Smooth muscle cell of the brain vasculature (primary cell): Measurements from ENCODE around the gene VSIG10.
A peak's percentile ranks its signal among the peaks of the same experiment; 100 is the strongest.

Experiments
- DNase-seq: peaks from one replicate; pipeline ENCODE4 v3.0.0-alpha.2; 2012; ENCODE audit warnings: low read depth, low spot score

VSIG10 gene

DNA sequence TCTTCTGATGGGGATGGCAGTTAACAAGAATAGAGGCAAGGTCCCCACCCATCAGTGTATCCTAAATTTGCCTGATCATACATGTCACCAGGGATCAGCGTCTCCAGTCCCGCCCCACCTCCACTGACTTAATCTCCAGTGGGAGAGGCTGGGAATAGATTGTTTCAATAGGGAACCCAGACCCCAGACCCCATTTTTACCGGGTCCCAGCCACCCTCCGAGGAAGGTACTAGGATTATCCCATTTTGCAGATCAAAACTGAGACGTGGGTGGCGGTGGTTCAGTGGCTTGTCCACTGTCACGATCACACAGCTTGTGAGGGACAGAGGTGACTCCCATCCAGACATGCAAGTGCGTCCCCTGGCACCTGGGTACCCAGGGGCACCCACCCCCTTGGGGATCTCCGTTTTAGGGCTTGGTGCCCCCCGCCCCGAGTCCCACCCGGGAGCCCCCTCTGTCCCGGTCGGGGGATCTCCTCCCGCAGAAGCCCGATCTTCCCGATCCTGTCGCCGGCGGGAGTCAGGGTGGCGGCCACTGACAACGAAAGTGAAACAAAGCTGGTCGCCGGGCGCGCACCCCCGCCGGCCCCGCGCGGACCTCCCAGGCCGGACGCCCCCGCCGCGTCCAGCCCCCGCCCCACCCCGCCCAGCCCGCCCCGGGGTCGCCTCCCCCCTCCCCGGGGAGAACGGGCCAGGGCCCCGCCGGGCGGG lies 43.4 kb downstream of the VSIG10 start:
- DNase-seq: no peak

DNA sequence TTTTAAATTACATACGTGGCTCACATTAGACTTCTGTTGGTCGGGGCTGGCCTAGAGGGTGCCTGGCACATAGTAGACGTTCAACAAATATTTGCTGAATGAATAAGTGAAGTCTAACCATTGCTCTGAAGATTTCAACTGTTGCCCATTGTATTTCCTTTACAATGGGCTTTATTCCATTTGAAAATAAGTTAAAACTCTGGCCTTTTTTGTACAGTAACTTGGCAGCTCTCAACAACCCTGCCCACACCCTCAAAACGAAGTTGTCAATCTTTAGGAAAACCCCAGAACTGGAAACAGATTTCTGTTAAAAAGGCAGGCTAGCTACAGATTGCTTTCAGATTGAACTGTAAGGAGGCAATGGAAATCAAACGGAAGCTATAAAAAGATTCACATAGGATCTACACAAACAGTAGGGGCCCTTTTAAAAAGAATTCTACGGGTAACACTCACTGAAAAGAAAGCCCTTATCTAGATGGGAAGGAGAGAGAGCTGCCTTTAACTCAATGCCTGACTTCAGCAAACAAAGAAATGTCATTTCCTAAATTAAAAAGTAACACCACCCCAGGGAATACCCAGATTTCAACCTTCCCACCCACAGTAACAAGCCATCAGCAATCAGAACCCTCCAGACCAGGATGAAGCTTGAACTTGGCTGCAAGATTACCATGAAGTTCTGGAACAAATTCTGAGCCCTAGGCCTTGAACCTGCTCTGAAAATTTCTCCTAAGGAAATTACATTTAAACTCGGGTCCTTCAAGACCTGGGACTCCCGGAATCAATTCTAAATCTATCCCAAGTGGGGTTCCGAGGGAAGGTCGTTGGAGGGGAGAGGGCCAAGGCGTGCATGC lies 44.2 kb downstream of the VSIG10 start:
- DNase-seq: no peak

DNA sequence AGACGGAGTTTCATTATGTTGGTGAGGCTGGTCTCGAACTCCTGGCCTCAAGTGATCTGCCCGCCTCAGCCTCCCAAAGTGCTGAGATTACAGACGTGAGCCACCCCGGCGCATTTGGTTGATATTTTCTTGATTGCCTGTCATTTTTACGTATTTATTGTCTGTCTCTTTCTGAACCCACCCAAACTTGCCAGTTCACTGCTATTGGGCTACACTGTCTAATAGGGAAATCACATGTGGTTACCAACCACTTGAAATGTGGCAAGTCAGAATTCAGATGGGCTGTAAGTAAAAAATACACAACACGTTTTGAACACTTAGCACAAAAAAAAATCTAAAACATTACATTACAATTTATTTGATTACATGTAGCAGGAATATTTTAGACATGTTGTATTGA lies 44.9 kb downstream of the VSIG10 start:
- DNase-seq: no peak

DNA sequence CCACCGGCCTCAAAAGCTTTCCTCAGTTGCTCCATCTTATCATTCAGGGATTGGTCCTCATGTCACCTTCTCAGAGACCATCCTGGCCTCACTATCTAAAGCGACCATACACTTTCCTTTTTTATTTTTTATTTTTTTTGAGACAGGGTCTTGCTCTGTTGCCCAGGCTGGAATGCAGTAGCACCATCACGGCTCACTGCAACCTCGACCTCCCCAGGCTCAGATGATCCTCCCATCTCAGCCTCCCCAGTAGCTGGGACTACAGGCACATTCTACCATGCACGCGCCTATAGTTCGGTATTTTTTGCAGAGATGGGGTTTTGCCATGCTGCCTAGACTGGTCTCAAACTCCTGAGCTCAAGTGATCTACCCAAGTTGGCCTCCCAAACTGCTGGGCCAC lies 45.6 kb downstream of the VSIG10 start:
- no peak for DNase-seq

DNA sequence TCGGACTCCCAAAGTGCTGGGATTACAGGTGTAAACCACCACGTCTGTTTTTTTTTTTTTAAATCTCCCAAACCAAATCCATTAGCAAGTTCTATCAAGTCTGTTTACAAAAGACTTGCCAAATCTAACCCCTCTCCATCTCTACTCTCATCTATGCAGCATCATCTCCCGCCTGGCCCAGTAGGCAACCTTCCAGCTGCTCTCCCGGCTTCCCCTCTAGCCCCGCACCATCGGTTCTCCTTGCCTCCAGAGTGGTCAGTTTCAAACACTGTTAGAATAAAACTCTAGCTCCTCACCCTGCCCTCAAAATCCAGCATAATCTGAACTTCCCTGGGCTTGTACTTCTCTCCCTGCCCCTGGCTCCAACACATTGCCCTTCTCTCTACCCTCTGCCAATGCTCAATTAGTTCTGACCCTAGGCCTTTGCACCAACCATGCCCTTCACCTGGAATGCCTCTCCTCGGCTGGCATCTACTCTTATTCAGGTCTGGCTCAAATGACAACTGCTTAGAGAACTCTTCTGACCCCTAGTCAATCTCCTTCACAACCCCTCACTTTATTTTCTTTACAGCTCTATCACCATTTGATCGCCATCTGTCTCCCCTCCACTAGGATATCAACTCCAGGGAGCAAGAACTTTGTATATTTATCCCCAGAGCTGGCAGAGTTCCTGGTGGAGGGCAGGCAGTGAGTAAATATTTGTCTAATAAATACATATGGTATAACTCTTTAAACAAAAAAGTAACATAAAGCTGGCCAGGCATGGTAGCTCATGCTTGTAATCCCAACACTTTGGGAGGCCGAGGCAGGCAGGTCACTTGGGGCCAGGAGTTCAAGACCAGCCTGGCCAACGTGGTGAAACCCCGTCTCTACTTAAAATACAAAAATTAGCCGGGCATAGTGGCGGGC lies 47.7 kb downstream of the VSIG10 start:
- no peak for DNase-seq

DNA sequence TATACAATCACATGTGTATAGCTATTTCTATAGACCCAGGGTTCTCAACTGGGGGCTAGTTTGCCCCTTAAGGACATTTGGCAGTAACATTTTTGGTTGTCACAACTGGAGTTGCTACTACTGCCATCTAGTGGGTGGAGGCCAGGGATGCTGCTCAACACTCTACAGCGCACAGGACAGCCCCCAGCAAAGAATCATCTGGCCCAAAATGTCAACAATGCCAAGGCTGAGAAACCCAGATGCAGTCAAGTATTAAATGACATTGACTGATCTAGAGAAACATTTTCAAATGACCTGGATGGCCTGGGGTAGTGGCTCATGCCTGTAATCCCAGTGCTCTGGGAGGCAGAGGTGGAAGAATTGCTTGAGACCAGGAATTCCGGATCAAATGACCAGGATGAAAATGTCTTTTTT lies 48.7 kb downstream of the VSIG10 start:
- DNase-seq: no peak

DNA sequence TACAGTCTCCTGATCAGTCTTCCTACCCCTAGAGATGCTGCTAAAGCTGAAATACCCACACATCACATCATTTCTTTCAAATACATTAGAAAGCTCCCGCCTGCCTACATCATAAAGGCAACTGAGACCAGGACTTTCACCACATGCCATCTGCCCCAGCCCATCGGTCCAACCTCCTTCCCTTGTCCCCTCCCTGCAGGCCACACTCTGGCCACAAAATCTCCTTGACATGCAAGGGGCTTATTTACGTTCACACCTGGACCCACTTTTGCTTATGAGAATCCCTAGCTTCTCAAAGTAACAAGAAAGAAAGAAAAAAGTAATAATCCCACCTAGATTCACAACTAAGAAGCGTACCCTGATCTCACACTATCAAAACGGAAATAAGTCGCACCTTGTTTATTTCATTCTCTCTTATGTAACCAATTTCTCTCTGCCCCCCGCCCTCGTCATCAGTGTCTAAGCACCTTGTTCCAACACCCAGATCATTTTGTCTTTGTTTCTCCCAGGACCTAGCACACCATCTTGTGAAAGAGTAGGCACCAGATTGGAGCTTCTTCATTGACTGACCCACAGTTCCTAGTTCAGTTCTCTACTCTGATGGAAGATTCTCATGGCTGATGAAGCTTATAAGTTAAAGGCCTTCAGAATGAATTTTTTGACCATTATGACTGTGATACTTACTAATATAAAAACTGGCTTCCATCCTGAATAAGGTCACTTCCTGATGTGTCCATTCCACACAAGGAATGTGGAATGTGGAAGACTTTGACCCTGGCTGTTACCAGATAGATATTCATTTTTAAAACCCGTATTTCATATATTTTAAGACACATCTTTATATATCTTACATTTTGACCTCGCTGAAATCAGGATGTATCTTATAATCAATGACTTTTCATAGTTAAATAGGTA lies 50.5 kb downstream of the VSIG10 start:
- DNase-seq: no peak

DNA sequence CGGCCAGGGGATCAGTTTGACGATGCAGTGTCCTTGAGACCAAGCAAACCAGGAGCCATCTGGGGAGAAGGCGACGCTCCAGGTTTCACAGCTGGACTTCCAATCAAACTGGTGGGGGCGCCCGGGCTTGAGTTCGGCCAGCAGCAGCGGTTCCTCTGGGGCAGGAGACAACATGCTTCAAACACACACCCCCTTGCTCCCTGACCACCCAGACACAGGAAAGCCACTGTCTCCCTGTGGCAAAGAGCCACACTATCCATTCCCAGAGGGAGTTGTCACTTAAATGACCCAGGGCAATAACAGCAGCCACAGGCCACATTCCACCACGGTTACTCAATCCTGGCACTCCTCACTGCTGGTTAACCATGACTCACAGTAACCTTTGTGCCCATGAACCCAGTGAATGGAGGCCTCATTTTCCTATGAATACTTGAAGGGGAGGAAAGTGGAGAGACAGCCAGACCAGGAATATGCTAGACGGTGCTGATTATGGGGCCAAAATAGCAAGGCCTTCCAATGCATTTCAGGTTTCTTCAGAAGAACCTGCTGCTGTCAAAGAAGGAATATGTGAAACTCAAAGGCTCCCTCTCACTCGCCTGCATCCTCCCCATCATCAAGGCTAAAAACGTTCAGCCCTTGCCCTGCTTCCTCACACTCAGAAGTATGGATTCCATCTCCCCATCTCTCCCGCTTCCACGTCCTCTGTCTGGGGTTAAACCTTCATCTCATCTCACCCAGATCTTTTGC lies 51.3 kb downstream of the VSIG10 start:
- peak; percentile 46 for DNase-seq

DNA sequence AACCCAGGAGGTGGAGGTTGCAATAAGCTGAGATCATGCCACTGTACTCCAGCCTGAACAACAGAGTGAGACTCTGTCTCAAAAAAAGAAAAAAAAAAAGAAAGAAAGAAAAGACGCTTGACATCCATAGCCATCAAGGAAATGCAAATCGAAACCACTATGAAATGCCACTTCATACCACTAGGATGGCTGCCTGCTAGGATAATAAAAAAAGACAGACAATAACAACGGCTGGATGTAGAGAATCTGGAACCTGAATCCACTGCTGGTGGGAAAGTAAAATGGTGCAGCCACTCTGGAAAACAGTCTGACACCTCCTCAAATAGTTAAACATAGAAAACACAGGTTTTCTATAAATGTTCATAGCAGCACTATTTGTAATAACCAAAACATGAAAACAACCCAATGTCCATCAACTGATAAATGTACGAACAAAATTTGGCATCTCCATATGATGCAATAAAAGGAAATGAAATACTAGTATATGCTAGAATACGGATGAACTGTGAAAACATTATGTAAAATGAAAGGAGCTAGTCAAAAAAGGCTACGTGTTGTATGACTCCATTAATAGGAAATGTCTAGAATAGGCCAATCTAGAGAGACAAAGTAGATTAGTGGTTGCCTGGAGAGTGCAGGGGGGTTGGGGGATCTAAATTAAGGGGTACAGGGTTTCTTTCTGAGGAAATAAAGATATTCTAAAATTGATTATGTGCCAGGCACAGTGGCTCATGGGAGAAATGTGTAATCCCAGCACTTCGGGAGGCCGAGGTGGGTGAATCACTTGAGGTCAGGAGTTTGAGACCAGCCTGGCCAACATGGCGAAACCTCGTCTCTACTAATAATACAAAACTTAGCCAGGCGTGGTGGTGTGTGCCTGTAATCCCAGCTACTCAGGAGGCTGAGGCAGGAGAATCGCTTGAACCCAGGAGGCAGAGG lies 52.6 kb downstream of the VSIG10 start:
- no peak for DNase-seq

DNA sequence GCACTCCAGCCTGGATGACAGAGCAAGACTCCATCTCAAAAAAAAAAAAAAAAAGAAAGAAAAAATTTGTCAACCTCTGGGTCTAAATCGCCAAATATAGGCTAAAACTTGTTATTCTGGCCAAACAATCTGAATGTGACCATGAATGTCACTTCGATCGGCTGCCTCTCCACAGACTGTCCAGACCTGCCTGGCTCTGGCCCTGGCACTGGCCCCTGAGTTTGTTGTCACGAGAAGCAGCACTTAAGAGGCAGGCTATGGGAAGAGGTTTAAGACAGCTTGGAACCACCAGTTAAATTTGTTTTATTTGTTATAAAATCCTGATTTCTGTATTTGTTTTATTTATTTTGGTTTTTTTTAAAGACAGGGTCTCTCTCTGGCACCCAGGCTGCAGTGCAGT lies 57.4 kb downstream of the VSIG10 start:
- no peak for DNase-seq

DNA sequence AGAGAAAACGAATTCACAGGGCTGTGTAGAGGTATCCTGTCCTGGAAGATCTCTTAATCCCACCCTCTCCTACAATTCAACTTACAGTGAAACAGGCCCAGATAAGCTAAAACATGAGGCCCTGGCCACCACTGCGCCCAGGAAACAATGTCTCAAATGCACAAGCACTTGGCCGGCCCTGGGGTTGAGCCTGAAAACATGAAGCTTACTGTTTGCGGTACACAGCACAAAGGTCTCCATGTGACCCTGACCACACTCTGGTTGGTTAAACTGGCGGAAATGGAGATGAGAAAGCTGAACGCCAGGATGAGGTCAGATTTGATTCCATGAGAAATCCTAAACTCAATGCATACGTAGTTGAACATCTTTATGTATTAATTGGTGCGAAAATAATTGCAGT lies 59.2 kb downstream of the VSIG10 start:
- DNase-seq: no peak

DNA sequence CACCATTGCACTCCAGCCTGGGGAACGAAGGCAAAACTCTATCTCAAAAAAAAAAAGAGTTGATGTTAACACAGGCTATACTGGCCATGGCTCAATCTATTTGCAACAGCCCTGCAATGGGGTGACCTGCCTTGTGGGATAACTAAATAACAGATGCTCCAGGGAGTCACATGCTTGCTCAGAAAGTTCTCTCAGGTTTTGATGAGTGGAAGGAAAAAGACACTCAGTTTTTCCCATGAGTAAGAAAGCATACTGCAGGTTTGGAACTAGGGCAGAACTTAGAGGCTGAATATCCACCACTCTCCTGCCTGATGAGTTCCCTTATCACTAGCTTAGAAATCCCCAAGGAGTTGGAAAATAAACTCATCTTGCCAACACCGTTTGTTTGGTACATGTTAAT lies 59.7 kb downstream of the VSIG10 start:
- no peak for DNase-seq

DNA sequence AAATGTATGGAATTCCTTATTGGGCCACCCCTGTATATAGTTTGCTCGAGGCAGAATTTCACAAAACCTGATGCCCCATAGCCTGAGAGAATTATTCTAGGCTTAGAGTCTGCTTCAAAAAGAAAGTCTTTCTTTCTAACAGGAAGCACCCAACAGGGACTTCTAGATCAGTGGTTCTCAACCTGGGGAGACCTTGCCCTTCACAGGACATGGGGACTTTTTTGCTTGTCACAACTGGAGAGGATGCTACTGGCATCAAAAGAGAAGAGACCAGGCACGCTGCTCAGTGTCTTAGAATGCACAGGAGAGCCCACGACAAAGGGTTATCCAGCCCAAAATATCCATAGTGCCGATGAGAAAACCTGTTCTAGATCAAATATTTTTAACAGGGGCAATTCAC lies 61.7 kb downstream of the VSIG10 start:
- DNase-seq: no peak

DNA sequence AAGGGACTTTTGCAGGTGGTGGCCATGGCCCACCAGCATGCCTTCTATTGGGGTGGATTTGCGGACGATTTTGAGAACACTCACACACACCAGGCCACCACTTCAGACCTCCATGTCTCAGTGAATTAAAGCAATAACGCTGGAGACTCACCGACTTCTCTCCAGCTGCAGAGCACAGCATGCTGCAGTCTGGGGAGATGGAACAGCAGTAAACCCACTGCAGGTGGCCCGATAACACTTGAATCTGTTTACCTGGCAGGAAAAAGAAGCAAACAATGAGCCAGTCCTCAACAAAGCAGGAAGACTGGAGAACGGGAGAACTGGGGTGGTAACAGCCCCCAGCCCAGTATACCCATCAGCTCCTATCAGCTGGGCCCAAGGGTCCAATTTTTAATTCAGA lies 65.7 kb downstream of the VSIG10 start:
- no peak for DNase-seq

DNA sequence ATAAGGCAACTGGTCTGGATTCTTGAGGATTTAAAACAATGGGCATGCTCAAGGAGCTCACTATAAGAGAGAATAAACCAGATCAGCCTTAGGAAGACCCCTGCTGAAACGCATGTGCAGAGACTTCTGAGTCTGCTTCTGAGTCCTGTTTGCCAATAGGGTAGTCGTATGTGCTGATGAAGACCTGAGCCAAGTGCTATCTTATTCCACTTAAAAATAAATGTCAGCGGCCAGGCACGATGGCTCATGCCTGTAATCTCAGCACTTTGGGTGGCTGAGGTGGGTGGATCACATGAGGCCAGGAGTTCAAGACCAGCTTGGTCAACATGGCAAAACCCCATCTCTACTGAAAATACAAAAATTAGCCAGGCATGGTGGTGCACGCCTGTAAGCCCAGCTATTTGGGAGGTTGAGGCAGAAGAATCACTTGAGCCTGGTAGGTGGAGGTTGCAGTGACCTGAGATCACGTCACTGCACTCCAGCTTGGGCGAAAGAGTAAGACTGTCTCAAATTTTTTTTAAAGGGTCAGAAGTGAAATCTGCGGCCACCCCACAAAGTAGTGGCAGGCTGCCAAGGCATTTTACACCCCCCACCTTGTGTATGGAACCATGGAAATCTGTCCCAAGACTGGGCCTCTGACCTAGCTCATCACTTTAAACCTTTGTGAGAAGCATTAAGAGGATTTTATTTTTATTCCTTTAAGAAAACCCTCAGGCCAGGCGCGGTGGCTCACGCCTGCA lies 67.0 kb downstream of the VSIG10 start:
- DNase-seq: no peak

DNA sequence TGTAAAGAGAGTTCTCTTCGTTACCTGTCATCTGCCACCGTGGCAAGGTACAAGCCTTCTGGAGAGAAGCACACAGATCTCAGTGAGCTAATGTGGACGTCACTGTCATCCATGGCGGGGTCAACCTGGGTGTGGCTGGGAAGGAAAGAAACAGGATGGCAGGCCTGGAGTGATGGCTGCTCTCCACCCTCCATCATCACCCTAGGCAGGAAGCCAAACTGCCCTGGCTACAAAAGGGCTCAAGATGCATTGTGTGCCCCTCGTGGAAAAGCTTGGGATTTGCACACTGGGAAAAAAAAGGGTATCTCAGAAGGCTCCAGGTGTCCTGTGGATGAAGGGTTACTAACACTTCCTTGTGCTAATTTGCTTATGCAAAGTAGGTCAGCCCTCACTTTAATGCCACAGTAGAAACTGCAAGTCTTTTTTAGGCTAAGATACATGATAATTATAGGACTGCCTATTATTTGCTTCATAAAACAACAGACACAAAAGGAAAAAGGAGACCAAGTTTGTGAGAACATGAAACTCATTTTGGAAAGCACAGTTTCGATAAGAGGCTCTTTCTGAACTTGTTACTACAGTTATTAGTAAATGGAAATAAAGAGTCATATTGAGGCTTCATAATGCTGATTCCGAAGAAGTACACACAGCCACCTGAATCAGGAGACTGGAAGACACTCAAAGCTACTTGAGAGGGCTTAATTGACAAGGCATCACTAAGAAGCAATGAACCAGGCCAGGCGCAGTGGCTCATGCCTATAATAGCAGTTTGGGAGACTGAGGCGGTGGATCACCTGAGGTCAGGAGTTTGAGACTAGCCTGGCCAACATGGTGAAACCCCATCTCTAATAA lies 68.4 kb downstream of the VSIG10 start:
- DNase-seq: no peak

DNA sequence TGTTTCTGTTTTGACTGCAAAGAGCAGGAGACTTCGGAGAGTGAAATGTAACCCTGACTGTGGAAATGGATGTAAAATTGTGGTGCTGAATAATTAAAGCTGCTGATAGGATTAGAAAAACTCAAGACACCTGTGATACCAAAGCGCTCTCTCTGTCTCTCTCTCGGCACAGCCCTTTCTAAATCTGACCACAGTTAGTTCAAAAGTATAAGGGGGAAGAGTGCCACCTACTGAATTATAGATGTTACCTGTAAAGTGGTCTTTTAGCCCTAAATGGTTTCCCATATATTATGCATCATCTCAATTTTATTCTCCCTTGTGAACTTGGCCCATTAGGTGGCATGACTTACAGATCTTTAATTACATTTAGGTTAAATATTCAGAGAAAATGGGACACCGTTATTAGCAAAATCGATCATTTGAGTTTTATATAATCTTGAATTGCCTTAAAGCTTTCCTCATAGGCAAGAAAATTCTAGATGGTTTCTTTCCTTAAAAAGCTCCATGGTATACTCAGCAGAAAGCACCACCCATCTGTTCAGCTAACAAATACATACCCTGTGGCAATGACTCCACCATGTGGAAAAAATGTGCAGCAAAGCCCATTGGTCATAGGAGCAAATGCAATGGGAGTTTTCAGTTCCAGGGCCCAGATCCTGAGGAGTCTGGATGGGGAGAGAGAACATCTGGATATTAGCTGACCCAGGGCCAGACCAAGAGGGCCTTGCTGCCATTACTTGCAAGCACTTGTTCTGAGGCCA lies 69.2 kb downstream of the VSIG10 start:
- DNase-seq: no peak
